NK-92 (cell line): ENCODE measurements around the gene MBP.

Experiments used
- DNase-seq: peaks from one replicate; lab custom pipeline; 2025; ENCODE audit not compliant: unreplicated experiment; lab: John Stamatoyannopoulos, UW

MBP gene

DNA sequence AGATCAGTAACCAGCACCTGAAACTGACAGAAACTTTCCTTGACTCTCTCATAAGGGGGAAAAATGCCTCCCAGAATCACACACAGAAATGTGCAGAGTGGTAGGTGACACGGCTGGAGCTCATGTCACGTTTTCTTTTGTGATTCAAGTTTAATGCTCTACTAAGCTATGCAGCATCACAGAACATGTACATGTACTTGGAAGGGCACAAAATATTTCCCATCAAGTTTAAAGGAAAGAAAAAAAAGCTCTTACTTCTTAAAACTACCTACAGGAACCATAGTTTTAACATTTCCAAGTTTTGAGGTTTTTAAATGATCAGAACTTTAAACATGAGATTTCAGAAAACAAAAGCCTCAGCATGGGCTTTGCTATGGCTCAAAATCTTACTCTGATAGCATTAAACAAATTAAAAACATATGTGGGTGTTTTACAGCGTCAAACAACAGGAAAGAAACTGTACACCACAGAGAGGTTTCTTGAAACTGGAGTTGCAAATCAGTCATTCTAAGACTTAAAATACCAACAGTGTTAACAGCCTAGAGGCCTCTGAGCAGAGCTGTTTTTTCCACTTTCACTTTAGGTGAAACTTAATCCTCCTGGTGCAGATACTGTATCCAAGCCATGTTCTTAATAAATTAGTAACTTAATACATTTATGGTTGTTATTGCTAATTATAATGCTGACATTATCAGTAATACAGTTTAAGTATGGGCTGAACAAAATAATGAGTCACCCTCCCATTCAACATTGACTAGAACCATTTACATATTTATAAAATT lies 30.1 kb downstream of the MBP start:
- no peak for DNase-seq

DNA sequence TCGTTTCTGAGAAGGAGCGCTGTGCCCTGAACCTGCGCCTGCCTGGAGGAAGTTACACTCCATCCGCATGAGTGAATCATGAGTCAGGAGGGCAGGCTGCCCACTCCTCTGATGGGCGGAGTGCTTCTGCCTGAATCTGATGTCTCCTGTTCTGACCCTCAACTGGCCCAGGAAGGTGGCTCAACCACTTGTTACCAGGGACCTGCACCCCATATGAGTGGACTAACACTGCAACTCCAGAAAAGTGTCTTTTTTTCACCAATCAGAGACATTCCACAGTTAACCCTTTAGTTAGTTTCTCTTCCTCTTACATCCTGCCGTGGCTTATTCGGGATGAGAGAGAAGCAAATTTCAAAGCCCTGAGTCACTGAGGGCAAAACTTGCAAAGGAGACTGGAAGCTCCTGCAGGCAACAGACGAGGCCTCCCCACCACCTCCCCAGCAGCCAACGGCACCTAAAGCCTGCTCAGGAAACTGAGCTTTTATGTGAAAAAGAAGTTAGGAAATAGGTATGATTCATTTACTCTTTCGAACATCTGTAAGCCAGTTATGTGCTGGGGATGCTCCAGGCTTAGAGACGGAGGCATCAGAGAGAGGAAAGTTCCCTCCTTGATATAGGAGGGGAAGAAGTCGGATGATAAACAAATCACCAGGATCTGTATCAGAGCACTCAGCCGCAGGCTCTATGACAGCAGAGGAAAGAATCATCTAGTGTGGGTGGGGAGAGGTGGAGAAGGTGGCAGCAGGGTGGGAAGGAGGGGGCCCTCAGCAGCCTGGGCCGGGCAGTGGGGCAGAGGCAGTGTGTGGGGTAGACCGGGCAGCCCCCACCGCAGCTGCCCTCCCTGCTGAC lies 30.9 kb downstream of the MBP start:
- DNase-seq = no peak

- DNase-seq = no peak
Observed at GRCh38 chr18:77100751-77101355, 31.7 kb downstream of the MBP start.

DNA sequence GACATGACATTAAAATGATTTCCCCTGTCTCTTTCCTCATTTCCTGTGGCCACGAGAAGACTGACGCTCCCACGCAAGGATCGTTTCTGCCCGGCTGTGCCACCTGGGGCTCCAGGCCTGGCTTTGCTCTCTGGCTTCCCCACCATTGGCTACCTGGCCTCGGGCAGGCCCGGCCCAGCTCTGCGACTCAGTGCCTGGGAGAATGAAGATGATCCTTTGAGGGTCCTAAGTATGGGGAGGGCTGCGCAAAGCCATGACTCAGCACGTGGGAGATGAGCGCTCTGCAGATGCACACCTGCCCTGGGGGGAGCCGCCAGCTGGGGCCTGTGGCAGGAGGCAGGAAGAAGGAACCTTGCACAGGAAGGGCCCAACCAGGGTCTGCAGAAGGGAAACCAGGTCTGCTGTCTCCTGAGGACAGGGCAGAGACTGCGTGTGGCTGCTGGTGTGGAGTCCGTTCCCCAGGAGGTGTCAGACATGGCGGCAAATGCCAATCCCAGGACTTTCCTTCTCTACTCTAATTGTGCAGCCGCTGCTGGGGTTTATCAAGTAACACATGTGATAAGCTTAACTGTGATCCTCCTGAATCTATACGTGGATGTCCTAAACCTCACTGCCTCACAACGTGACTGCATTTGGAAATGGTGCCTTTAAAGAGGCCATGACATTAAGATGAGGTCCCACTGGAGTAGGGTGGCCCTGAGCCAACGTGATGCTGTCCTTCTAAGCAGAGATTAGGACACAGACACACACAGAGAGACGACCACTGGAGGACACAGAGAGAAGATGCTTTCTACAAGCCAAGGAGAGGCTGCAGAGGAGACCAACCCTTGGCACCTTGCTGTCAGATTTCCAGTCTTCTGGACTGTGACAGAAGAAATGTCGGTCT lies 32.9 kb downstream of the MBP start:
- DNase-seq = no peak

GRCh38 chr18:77098538-77099174 lies 33.9 kb downstream of the MBP start:
- no peak for DNase-seq

DNA sequence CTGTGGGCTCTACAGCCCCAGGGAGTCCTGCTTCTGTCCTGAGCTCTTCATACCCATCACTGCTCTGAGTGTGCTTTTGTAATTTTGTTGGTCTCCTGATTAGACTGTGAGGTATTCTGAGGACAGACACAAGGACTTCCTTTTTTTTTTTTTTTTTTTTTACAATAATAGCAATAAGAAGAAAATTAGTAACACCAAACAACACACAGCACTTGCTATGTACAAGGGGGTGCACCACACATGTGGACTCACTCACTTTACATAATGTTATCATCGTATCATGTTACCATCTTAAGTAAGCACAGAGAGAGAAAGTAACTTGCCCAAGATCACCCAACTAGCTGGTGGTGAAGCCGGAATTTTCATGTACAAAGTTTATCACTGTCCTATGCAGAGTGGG lies 34.6 kb downstream of the MBP start:
- no peak for DNase-seq

GRCh38 chr18:77096936-77097886 lies 35.4 kb downstream of the MBP start:
- DNase-seq = no peak

DNA sequence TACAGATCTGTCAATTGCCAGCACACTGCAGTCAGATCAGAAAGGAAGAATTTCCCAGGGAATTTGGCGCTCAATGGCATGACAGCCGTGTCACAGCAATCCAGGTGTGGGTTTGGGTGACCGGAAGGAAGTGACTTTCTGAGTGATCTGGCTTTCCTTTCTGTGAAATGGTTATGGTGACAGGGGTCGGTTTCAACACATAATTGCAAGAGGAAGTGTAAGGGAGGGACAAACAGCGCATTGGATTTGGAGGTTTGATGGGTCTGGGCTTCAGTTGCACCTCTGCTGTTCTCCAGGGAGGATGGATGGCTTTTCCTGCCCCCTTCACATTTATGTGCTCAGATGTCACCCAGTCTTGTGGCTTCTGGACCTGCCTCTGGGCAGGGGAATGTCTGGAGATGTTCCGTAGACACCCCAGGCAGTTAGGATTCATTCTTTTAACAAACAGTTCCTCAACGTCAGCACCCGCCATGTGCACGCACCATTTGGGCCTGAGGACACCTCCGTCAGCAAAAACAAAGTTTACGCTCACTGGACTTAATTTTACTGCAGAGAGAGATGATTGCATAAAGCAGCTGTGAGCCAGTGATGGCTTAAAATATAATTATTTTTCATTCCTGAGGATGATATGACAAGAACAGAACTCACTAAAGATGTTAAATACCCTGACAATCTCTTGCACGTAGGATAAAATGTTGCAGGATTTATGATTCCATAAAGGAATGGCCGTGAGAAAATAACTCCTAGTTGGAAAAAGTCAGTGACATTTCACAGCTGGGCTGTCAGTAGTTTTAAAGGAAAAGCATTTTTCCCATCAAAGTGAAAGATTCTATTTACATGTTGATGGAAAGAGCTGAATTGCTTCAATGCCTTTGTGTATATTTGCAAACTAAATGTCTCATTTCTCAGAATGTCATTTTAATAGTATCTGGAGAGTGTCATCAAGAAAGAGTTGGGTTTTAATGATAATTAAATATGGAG lies 36.9 kb downstream of the MBP start:
- DNase-seq = no peak

GRCh38 chr18:77093586-77093985 lies 39.0 kb downstream of the MBP start:
- DNase-seq = no peak

GRCh38 chr18:77093067-77093430 lies 39.5 kb downstream of the MBP start:
- no peak for DNase-seq

DNA sequence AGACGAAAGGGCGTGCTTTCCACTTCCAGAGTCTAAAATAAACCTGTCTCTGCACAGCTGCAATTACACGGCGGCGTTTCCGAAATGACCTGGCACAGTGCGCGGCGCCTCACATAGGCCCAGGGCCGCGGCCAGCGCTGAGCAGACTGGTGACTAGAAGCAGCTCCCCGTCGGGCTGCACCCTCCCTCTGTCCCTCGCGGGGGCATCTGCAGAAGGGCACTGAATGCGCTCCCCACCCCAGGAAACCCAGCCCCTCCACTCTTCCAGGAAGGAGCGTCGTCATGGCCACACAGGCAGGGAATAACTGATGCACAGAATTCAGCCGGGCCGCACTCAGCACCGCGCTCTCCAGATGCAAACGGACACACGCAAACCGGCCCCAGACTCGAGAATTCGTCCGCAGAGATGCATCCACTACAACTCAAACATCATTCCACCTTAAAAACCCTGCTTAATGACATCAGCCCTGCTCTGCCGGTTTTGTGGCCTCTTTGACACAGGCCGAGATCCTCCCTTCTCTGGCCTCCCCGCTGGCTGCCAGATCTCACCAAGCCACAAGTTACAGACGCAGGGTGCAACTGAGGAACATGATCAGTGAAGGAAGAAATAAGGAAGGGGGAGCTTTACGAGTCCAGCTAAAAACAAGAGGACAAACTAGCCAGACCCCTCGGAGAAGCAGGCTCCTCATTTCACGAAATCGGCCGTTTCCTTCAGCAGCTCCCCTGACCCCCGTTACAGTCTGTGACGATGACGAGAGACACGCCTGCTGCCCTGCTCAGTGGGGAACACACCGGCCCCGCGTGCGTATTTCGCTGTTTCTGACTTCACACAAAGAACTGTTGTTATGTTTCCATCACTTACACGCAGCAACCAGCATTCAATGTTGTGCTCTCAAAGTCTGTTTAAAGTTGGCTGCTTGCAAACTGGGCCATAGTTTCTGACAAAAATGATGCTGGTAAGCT lies 40.2 kb downstream of the MBP start:
- no peak for DNase-seq

- DNase-seq = no peak
Observed at GRCh38 chr18:77091366-77091765, 41.2 kb downstream of the MBP start.

DNA sequence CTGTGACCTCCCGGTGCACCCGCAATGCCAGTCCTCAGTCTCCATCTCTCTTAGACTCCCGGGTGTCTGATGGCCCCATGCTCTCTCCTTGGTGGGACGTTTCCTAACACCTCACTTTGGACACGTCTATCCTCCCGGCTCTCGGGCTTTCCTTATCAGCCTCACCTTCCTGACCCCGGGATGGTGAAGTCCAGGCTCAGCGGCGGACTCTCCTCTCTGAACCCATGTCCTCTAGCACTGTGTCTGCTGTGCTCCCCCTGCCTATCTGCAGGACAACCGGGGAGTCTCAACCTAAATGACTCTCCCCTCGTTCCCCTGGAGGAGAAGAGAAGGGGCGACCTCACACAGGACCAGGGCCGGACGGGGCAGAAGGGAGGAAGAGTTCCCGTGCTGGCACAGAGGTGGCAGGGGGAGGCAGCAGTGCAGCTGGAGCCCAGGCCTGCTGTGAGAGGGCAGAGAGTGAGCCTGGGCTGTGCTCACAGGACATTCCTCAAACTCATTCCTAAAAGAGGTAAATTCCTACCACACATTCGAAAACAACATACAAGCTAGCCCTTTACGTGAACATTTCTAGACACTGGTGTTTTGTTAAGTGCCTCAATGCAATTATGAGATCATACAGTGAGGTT lies 41.9 kb downstream of the MBP start:
- no peak for DNase-seq

GRCh38 chr18:77089723-77090285 lies 42.8 kb downstream of the MBP start:
- DNase-seq = no peak

DNA sequence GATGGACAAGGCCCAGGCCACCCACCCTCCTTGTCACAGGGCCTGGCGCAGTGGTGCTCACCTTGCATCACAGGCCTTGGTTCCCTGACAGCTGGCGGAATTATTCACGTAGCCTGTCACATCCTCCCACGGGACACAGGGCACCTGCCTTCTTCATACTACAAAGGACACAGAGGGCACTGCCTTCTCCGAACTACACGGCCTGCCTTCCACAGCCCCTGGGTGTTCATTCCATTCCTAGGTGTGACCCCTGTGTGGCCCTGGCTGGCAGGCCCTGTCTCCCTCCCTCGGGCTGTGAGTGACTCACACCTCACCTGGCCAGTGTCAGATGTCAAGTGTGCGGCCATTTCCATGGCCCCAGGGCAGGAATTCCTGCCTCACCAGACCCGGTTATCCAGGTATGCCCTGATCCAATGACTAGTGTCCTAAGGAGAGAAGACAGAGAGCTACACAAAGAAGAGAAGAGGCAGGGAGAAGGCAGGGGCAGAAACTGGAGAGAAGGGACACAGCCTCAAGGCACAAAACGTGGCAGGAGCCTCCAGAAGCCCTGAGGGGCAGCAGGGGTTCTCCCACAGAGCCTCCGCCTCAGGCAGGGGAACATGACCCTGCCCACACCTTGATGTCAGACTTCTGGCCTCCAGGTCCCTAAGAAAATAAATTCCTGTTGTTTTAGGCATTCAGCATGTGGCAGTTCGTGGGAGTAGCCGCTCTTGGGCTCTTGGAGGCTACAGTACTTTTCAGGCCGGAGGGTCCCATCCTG lies 43.4 kb downstream of the MBP start:
- DNase-seq = no peak
